Lung (tissue), 12 donors: ENCODE measurements around the gene ANAPC13. TPM values are rescaled to one million over a fixed set of nuclear protein-coding genes. Genes with fewer than 3 reads are reported as not detected.

Experiments used
- ATAC-seq: fragments of 200-7000 bp; cut with Tn5 transposase; one replicate; pipeline ENCODE4 v1.9.1; 2020; ENCODE audit warnings: moderate number of reproducible peaks; ENCODE audit not compliant: insufficient read depth, low FRiP score
- DNase-seq, 3 donors: peaks; one replicate each; pipeline ENCODE4 v3.0.0-alpha.2; 2013 to 2017
- H3K27ac ChIP-seq, 2 donors: one replicate each; pipeline ENCODE4 v1.5.1; 2013; ENCODE audit warnings: mild to moderate bottlenecking in 2 of 2, moderate library complexity in 2 of 2, control low read depth in 1 of 2, inconsistent platforms in 1 of 2, low read depth in 1 of 2, low read length in 1 of 2
- H3K27me3 ChIP-seq, 3 donors: one replicate each; pipeline ENCODE4 v1.5.1; 2013; ENCODE audit warnings: low read length in 2 of 3; ENCODE audit not compliant: control insufficient read depth in 3 of 3, insufficient read depth in 3 of 3
- H3K36me3 ChIP-seq, 4 donors: one replicate each; pipeline ENCODE4 v1.5.1; 2013; ENCODE audit warnings: low read length in 4 of 4, mild to moderate bottlenecking in 1 of 4, moderate library complexity in 1 of 4; ENCODE audit not compliant: control insufficient read depth in 4 of 4, insufficient read depth in 4 of 4
- H3K4me1 ChIP-seq, 5 donors: one replicate each; pipeline ENCODE4 v1.5.1; 2013; ENCODE audit warnings: low read length in 5 of 5, mild to moderate bottlenecking in 2 of 5, moderate library complexity in 1 of 5; ENCODE audit not compliant: control insufficient read depth in 5 of 5, insufficient read depth in 5 of 5
- H3K4me3 ChIP-seq: one replicate; pipeline ENCODE4 v1.5.1; 2013; ENCODE audit warnings: mild to moderate bottlenecking, control low read depth, moderate library complexity
- H3K9ac ChIP-seq, 2 donors: one replicate each; pipeline ENCODE4 v1.5.1; 2013; ENCODE audit warnings: low read length in 2 of 2, control low read depth in 1 of 2; ENCODE audit not compliant: insufficient read depth in 1 of 2
- H3K9me3 ChIP-seq, 4 donors: one replicate each; pipeline ENCODE4 v1.5.1; 2013; ENCODE audit warnings: low read length in 3 of 4, mild to moderate bottlenecking in 1 of 4, moderate library complexity in 1 of 4; ENCODE audit not compliant: control insufficient read depth in 4 of 4, insufficient read depth in 3 of 4
- WGBS, 2 donors: extraction: QIAGEN DNeasy Blood & Tissue Kit; methylation state at CpG; one replicate each; pipeline ENCODE4 v1.1.7; 2013; 5-methylcytosine and 5-hydroxymethylcytosine counted together
- polyA plus RNA-seq, 2 donors: library from polyadenylated mRNA; stranded (reverse); fragments of 200-250 nt; gene quantifications; one replicate each; pipeline ENCODE4 v1.2.1, GENCODE V29; 2013
- total RNA-seq, 2 donors: library from RNA; depleted of rRNA in 1 of 2; stranded (reverse); fragments of >200 nt in 1 of 2; gene quantifications; one replicate each; pipeline ENCODE4 v1.2.1, GENCODE V29; 2014 to 2021
- TF ChIP-seq, protein P1 (sequence below): IDR thresholded peaks from 2 replicates; pipeline ENCODE4 v1.5.1; 2012; ENCODE audit warnings: mild to moderate bottlenecking; ENCODE audit errors: control extremely low read depth, extremely low read depth
- donor health status: control.
- donor health status: control.
- donor health status: Bipolar disorder and iron deficiency.
- donor health status: healthy.
- donor health status: DM: yes; HTN: yes; CAD: no.

The ANAPC13 gene
- total and polyA plus RNA-seq, 4 donors, result 36.9 to 85.2 (median 63.1) TPM

DNA sequence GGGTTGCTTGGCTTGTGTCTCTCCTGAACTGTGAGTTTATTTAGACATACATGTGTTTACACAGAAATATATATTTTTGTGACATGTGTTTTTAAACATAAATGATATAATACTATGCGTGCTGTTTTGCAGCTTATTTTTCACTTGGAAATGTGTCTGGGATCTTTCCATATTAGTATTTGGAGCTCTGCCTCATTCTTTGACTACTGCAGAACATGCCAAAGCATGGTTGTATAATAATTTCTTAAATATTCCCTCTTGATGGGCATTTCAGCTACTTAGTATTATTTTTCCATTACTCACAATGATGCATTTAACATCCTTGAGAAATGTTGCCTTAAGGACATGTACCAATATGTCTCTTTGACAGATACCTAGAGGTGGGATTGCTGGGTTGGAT lies 19.5 kb downstream of the ANAPC13 start:
- 78 to 80% methylated on average over 1 of the region's 1 CpG for WGBS, 2 donors
- no peak overlapping the region for H3K27ac ChIP-seq
- H3K27me3 ChIP-seq, result no peaks in the 10 kb centered on the region
- H3K4me1 ChIP-seq, result peaks cover 0 to 59% (median 23%) of the 10 kb centered on the region in 5 donors
- TF ChIP-seq, protein P1, sequence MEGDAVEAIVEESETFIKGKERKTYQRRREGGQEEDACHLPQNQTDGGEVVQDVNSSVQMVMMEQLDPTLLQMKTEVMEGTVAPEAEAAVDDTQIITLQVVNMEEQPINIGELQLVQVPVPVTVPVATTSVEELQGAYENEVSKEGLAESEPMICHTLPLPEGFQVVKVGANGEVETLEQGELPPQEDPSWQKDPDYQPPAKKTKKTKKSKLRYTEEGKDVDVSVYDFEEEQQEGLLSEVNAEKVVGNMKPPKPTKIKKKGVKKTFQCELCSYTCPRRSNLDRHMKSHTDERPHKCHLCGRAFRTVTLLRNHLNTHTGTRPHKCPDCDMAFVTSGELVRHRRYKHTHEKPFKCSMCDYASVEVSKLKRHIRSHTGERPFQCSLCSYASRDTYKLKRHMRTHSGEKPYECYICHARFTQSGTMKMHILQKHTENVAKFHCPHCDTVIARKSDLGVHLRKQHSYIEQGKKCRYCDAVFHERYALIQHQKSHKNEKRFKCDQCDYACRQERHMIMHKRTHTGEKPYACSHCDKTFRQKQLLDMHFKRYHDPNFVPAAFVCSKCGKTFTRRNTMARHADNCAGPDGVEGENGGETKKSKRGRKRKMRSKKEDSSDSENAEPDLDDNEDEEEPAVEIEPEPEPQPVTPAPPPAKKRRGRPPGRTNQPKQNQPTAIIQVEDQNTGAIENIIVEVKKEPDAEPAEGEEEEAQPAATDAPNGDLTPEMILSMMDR, result no peak
- H3K9ac ChIP-seq, result no peak overlapping the region
- DNase-seq, result peak in 2 of 3 donors; percentile 61 to 67
- H3K4me3 ChIP-seq, result no peak overlapping the region
- no peaks in the 10 kb centered on the region for H3K9me3 ChIP-seq
- ATAC-seq, result no peak
- no peaks in the 10 kb centered on the region for H3K36me3 ChIP-seq

DNA sequence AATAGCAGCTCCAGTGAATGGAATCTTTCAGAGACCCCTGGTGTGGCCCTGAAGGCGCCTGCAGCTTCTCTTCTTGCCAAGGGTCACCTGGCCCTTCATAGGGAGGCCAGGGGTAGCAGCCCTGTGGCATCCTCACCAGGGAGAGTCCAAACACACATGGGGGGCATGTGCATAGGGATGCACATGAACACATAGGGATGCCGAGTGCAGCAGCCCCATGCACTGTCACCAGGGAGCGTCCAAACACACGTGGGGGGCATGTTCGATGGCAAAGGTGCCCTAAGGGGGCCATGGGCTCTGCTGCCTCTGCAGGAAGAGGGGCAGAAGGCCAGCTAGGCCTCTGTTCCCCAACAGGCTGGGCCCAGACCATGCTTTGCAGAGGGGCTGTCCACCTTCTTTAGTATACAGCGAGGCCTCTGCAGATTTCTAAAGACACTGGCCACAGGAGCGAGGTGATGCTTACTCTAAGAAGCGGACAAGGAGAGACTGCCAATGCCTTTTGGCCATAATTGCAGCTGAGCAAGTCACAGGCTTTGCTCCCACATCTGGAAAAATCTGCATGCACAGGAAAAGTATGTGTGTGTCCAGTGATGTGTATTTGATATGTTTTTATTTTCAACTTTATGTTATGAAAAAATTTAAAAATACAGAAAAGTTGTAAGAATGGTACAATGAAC lies 21.0 kb downstream of the ANAPC13 start:
- Histone ChIP-seq H3K27me3 (no peaks in the 10 kb centered on the region), H3K4me3 (no peak overlapping the region), H3K4me1 (peaks cover 0 to 59% (median 23%) of the 10 kb centered on the region in 5 donors), H3K9ac (no peak overlapping the region), H3K9me3 (no peaks in the 10 kb centered on the region), H3K36me3 (no peaks in the 10 kb centered on the region), H3K27ac (peak overlapping the region in 1 of 2 donors; percentile 78)
- TF ChIP-seq, protein P1, result no peak
- 73 to 82% methylated on average over 8 of the region's 8 CpGs for WGBS, 2 donors
- ATAC-seq (peak; percentile 16), DNase-seq (peak; percentile 47 to 64 (median 54))

DNA sequence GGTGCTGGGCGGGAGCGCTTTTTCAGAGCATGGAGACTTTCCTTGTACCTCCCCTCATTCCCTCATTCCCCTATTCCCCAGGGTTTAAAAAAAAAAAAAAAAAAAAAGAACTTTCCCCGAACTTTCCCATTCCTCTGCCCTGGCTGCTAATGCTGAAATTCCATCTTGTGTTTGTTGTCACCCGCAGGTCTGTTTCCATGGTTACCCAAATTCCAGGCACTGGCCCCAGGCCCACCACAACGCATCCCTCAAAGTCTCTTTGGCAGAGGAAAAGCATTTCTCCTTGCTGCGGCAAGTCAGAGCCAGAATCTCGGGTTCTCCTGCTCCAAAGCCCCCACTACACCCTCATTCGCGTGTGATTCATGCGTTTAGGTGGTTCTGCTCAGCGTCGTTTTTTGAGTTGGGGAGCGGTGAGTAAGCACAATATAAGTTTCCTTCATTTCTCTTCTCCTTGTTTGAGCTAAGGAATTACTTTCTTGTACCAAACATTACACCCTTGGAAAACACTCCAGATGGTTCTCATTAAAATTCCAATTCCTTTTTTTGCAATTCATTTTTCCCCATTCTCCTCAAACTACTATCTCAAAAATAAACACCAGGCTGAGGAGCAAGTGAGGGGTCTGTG lies 21.6 kb downstream of the ANAPC13 start:
- Histone ChIP-seq H3K9ac (peak overlapping the region in 1 of 2 donors; percentile 51), H3K4me3 (no peak overlapping the region), H3K27me3 (no peaks in the 10 kb centered on the region), H3K9me3 (no peaks in the 10 kb centered on the region), H3K4me1 (peaks cover 0 to 59% (median 23%) of the 10 kb centered on the region in 5 donors), H3K36me3 (no peaks in the 10 kb centered on the region), H3K27ac (peak overlapping the region in 1 of 2 donors; percentile 89)
- DNase-seq, result peak; percentile 96 to 98 (median 96)
- WGBS, 2 donors, result 69 to 78% methylated on average over 13 of the region's 13 CpGs
- TF ChIP-seq, protein P1, result no peak
- ATAC-seq, result peak; percentile 54
